ENCODE measurements around the gene APCDD1. TPM values are rescaled to one million over a fixed set of nuclear protein-coding genes. Genes with fewer than 3 reads are reported as not detected.

The APCDD1 gene
- total RNA-seq, 1 donor from 2014 or later = not detected

DNA sequence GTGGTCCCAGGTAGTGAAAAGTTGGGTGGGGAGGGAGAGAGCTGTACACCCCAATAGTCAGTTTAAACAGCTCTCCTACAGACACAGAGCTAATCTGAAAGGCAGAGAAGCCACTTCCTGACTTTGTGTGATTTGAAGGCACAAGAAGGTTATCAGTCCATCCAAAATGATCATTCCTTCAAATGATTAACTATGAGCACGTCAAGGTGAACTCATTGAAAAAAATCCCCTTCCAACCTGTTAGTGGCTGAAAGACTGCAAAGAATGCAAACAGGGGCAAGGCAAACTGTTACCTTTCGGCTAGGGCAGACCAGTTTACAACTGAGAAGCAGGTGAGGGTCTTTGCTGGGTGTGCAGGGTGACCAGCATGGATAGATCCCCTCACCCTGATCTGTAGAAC lies 22.8 kb upstream of the APCDD1 start:
- DNase-seq (ENCODE audit: low read depth in 2 of 2) = no peak

DNA sequence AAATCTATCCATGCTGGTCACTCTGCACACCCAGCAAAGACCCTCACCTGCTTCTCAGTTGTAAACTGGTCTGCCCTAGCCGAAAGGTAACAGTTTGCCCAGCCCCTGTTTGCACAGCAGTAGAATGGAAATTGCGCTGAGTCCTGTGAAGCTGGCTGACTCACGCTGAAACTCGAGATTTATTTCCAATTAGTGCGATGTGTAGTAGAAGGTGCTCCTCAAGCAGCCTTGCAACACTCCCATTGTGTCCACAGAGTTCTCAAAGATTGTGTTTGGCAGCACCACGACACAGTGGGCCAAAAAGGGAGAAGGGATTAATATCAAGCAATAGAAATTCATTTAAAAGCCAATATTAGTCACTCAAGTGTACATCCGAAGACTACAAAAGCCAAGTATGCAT lies 21.7 kb upstream of the APCDD1 start:
- DNase-seq (ENCODE audit: low read depth in 2 of 2) = no peak

DNA sequence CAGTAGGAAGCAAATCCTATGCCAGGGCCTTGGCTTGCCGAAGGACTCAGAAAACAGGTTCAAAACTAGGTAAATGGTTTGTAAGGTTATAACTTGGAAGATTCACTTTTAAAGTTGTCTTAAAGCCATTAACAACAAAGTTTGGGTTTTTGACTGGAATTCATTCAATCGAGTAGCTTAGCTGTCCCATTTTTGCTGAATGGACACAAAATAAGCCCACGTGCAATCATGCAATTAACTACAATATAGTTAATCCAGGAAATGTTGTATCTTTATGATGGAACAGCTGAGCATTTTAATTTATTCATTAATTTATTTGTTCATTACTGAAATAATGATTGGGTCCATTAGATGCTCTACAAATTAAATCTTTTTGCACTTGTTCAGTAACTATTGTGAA lies 18.3 kb upstream of the APCDD1 start:
- no peak for DNase-seq (ENCODE audit: low read depth in 2 of 2)

DNA sequence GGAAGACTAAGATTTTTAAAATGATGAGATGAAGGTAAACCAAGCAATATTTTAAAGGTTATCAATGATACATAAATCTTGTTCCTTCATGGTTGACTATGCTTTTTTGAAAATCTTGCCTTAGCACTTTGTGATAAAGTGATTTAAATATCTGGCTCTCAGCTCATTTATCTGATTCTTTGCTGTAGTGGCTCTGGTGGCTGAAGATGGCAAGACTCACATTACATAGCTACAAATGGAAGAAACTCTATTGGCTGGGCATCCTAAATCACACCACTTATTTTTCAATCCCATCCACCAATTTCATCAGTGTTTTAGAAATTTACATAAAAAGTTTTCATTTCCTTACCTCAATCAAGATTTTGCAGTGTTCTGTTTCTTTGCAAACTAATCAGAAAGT lies 16.6 kb upstream of the APCDD1 start:
- peak in 1 of 2 donors; percentile 28 for DNase-seq (ENCODE audit: low read depth in 2 of 2)

DNA sequence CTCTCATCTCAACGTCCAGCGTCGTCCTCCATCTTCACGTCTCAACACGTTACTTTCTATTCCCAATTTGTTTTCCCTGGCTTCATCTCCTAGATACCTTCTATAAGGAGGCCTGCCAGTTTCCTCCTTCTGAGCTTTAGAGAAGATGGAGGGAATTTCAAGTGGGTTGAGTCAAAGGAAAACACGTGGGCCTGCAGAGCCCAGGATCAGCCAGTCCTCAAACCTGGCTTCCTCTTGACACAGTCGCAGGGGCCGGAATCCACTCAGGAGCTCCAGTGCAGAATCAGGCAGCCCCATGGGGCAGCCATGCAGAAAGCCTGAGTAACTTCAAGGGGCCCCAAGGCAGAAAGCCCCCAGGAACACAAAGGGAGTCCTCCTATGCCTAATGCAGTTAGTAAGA lies 14.5 kb upstream of the APCDD1 start:
- DNase-seq (ENCODE audit: low read depth in 2 of 2) = no peak

DNA sequence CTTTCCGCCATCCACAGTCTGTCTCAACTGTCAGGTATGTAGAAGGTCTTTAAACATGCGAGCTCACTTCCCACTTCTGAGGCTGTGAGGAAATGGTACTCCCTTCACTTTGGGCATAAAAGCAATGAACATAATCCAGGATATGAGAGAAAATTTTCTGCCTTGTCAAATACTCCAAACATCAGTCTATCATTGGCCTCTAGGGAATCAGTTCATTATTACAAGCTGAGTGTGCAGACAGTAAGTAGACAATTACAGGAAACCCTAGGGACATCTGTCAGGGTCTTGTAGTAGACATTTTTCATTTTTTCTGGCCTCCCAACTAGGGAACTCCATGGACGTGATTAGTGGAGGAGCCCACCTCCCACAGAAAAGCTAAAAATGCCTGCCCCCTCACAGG lies 13.6 kb upstream of the APCDD1 start:
- DNase-seq (ENCODE audit: low read depth in 2 of 2) = no peak

DNA sequence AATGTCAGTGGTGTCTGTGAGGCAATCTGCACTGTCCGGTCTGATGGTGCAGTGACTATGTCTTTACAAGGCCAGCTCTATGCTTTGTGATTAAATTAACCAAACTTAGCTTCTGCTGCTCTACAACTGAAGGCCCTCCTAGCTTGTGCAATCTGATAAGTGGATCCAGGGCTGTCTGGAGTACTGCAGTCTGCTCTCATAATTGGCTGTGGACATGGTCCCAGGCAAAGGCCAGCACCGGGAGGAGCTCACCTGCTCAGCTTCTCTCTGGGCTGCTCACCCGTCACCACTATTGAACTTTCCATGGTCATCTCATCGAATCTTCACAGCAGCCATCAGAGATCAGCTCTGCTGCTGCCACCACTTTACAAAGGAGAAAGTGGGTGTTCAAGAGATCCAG lies 13.0 kb upstream of the APCDD1 start:
- DNase-seq (ENCODE audit: low read depth in 2 of 2) = no peak

DNA sequence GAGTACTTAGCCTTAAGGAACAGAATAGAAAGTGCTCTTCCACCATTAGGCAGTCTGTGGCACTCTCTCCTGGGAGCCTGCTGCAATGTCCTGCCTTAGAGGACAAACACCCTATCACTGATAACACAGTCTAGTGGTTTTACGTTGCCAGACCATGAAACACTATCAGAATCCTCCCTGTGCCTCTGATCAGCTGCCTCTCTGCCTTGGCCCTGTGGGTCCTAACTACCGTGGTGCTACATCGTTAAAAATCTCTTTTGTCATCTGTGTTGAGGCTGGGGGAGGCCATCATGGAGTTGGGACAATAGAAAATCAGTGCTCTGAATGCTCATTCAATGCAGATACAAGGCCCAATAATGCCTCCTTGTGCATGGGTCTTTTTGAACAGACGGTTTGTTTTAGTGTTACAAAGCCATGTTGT lies 11.9 kb upstream of the APCDD1 start:
- no peak for DNase-seq (ENCODE audit: low read depth in 2 of 2)

DNA sequence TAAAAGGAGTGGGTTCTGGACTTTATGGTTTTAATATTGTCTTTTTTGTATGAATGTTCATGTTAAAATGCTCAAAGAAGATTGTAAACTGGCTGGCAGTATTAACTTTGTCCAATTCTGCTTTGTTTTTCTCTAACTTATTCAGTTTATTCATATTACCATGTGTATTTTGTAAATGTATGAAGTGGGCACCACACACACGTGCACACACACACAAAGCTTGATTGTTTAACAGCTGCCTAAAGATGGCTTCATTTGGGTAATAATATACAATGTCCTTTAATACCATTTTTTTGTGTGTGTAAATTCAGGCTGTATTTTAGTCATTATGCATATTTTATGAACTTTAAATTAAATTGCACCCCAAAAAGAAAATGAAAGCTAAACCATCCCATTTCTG lies 11.4 kb upstream of the APCDD1 start:
- DNase-seq (ENCODE audit: low read depth in 2 of 2) = no peak

DNA sequence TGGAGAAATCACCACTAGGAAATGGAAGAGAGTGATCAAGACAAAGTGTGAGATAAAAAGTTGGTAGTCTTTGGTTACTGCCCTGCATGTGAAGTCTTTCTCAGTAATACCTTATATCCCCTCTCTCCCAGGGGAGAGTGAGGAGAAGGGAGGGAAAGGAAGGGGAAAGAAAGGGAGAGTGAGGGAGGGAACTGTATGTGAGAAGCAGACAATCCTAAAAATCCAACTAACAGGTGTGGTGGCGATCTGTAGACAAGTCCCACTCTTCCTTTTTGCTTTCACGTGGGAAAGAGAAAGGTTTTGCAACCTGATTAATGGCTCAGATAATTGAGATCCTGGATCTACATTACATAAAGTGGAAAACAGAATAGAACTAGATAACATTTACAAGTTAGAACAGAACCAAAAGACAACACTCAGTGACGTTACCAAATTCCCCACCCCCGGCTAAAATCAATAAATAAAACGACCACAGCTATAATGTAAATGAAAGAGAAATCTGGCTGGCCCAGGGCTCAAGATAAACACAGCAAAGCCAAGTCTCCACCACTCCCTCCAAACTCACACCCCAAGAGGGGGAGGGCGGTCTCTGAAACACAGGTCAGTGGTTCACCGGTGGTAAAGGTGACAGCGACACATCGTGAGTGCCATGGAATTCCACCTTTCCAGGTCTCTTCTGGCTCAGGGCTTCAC lies 10.0 kb upstream of the APCDD1 start:
- DNase-seq (ENCODE audit: low read depth in 2 of 2) = no peak

DNA sequence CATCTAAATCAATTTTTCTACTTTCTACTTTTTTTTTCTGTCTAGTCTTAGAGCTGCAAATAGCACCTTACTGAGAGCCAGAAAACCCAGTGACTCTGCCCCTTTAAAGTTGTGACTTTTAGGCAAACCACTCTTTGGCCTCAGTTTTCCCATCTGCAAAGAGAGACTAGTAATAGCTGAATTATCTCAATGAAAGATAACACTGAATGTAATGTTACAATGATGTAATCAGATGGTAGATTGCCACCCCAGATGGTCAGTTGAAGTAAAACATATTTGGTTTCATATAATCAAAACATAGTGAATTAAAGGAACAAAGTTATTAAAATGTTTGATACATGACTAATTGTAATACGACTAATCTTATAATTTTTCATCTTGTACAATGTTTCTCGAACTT lies 5.0 kb upstream of the APCDD1 start:
- no peak for DNase-seq (ENCODE audit: low read depth in 2 of 2)

DNA sequence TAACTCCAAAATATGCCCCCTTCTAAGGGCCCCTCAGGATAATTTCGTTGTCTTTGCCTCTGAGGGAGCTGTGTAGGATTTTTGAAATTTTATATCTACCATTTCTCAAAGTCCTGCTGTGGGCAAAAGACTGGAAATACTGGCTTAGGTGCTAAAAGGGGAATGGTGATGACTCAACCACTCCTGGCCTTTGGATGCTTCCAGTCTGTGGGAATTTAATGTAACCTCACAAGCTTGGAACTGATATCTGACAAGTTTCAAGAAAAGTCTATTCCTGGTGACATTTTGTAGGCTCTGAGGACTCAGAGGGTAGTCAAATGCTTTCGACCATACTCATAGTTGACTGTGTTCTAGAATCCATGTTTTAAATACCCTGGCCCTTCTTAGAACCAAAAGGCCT lies 3.4 kb upstream of the APCDD1 start:
- no peak for DNase-seq (ENCODE audit: low read depth in 2 of 2)

DNA sequence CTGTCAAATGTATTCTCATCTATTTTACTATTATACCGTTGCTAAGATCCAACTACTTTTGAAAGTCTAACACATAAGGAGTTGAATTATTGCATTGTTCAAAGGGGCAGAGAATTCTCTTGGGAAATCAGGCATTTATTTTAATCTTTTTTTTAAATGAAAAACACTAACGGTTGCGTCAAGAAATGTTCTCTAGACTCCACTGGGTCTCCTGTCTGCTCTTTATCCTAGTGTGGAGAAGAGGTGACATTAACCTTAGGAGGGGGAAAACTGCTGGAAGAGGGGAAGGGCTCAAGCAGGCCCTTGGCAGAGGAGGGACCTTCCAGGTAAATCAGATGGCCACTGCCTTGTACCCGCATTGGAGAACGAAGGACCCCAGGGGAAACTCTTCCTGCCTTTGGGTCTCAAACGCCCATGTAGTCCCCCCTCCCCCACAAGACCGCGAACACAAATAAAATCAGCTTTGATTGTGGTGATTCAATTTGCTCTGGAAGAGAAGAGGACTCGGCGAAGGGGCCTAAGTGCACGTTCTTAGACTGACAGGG lies 1.1 kb upstream of the APCDD1 start:
- no peak for DNase-seq (ENCODE audit: low read depth in 2 of 2)

DNA sequence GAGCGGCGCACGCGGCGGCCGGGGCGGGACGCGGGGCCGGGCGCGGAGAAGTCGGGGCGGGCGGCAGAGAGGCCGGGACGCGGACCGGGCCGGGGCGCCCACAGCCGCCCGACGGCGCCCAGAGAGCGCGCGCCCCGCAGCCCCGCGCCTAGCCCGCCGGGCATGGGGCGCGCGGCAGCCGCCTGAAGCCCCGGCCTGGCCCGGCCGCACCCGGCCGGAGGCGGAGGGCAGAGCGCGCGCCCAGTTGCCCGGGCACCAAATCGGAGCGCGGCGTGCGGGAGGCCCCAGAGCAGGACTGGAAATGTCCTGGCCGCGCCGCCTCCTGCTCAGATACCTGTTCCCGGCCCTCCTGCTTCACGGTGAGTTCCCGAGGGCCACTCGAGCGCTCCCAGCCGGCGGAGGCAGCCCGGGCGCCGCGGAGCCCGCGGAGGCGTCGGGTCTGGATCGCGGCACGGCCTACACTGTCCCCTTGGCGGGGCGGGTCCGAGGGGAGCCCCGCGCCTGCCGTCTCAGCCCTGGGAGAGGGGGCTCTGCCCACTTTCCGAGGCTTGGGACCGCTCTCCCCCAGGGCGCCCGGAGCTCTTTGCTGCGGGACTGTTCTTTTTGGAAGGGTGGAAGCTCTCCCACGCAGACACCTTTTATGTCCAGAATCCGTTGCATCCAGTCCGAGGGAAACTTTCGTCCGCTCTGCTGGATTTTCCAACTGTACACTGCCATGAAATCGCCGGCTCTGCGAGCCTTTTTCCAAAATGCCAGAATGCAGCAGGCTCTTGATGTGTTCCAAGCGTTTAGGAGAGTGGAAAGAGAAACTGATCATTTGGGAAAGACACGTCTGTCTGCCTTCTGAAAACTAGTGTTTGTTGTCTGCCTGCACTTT lies 484 bp downstream of the APCDD1 start:
- peak in 1 of 2 donors; percentile 4 for DNase-seq (ENCODE audit: low read depth in 2 of 2)

DNA sequence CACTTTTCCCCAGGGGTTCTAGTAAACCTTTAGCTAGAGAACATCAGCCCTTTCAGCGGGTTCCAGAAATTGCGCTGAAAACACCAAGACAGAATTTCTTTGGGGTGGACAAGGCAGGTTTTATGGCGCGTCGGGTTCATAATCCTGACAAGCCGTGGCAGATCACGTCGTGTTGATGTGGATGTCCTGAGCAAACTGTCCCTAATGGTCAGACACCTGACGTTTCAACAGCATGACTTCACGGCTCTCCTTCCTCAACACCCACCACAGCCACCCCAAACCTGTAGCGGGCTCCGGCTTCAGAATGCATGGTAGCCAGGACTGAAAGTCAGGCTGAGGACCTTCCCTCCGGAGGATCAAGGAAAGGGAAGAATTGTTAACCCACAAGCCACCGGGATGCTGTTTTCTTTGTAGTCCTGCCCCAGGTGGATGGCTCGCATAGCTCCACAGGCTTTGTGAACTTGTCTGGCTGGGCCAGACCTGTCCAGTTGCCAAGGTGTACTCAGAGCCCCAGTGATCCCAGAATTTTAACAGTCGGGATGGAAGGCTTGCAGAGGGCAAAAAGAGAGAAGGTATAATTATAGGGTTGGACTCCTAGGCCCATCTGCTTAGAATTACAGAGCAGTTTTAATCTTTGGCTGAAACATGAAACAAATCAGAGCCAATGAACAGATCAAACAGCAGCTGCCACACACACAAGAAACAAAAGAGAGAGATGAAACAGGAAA lies 1.5 kb downstream of the APCDD1 start:
- DNase-seq (ENCODE audit: low read depth in 2 of 2) = no peak

DNA sequence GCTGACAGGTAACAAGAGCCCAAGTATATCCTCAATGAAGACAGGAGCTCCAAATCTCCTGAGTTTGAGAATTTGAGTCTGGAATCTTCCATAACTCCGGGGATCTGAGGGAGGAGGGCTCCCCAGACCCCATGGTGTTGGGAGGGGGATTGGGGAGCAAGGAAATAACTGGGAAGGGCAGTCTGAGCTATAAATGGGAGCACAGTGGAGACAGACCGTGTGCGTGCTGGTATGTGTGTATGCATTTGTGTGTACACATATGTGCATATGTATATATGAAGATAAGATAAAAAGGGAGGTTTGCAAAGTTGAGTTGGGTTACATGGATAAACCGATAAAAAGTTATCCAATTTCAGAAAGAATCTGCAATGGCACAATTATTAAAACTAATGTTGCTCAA lies 2.3 kb downstream of the APCDD1 start:
- no peak for DNase-seq (ENCODE audit: low read depth in 2 of 2)

DNA sequence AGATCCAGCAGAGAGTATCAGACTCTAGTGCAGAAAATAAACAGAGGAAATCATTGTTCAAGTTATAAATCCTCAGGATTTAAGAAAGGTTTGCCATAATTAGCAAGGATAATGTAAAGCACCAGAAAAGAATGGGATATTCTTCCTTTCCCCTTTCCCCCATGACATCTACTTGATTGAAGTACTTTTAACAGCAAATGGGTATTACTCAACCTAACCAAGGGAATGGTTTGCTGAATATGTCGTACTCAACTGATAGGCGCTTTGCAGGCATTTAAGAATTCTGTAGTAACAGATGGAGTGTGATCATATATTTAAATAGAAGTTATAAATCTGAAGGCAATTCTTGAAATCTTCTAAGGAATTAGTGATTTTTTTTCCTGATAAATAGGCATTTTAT lies 2.7 kb downstream of the APCDD1 start:
- DNase-seq (ENCODE audit: low read depth in 2 of 2) = no peak

DNA sequence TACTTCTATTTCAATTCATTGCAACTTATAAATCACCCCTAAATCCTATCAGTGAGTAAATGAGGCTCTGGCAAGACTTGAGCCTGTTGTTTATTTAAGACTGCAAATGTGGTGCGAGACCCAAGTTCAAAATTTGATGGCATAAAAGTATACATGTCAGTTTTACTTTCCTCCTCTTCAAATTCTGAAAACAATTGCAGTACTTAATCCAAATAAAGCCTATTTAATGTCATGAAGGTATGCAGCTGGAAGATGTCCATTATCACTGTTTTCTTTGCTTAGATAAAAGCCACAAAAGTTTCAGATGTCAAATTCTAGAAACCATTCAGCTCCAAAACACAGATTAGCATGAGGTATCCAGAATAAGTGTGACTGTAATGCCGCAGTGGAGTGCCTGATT lies 3.3 kb downstream of the APCDD1 start:
- no peak for DNase-seq (ENCODE audit: low read depth in 2 of 2)

DNA sequence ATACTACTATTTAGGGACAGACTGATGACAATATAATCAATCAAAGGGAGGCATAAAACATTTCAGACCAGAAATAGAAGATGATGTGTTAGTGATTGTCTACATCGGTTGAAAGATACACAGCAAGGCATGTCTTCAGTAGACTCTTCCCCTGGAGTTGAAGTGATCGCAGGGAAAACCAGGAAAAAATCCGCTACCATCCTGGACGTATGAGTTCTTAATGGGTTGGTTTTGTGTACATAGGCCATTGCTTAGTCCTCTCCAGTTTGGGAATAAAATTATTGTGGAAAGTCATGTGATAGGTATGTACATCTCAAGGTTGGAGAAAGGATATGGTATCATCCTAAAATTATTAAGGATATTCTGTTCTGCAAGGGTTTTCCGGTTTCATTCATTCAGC lies 4.3 kb downstream of the APCDD1 start:
- no peak for DNase-seq (ENCODE audit: low read depth in 2 of 2)

DNA sequence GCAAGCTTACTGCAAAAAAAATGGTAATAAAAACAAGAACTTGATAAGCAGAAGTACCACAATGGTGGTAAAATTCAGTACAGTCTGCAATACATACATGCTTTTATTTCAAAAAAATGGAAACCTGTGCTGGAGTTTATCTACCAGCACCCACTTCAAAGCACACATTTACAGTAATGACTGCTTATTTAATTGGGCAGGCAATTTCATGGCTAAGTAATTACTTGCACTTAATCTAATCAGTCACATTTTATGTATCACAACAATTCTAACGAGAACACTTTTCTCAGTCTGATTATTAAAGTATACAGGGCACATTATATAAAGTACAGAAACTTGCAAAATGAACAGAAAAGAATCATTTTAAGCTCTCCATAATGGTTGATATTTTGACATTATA lies 5.2 kb downstream of the APCDD1 start:
- no peak for DNase-seq (ENCODE audit: low read depth in 2 of 2)

DNA sequence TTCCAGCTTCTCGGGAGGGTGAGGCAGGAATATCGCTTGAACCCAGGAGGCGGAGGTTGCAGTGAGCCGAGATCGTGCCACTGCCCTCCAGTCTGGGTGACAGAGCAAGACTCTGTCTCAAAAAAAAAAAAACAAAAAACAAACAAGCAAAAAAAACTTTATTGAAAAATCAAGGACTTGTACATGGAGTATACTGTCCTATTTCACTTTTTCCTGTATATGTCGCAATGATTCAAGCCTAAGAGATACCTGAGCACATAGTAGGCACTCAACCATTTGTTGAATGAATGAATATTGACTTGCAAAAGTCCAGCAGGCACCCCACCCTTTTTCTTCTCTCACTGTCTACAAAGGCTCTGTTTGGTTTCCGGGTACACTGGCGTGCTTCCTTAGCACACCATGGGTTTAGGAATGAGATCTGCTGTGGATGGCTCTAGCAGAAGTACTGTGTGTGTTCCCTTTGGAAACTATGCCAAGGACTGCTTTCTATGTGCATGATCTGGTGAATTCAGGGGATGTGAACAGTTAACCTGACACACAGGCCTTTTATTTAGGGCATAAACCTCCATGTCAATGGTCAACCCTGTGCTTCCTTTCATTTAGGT lies 6.1 kb downstream of the APCDD1 start:
- no peak for DNase-seq (ENCODE audit: low read depth in 2 of 2)

DNA sequence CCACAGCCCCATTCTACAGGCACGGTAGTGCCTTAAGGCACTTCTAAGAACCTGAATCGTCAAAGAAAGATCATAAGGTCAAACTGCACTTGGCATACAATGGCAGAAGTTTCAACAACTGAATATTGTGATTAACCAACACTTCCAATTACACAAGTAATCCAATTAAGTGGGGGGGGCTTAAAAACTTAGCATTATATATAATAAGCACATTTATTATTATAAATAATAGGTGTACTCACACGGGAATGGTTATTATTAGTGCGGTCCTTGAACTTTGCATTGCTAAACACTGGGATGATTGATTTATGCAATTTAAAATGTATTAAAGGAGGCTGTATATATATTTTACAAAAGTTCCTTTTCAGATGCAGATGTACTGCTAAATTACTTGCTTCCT lies 7.6 kb downstream of the APCDD1 start:
- no peak for DNase-seq (ENCODE audit: low read depth in 2 of 2)

Measured in dermis microvascular lymphatic vessel endothelial cell (primary cell).